HEK293 (cell line): ENCODE results near the gene QRICH1.

Experiments used
- CTCF ChIA-PET: fragments of 350-600 bp; formaldehyde crosslinking; extraction: SDS; loops from one replicate; lab custom pipeline; 2021; ENCODE audit warnings: antibody characterized with exemption; lab: Yijun Ruan, JAX
- POLR2A ChIA-PET: fragments of 300-600 bp; formaldehyde crosslinking; extraction: SDS; loops from one replicate; lab custom pipeline; 2020; ENCODE audit warnings: antibody characterized with exemption, inconsistent platforms; lab: Yijun Ruan, JAX
- H3K27ac ChIP-seq: fragments of 200-500 bp; sonication (Bioruptor generic); 2 replicates; pipeline ENCODE4 v1.5.1; 2014; ENCODE audit warnings: low read depth, low read length, control low read depth, inconsistent platforms; ENCODE audit errors: extremely low read depth
- H3K36me3 ChIP-seq, 2 experiments: fragments of 200-500 bp in 1 of 2; sonication (Bioruptor generic) in 1 of 2; 1 replicate in 1 of 2; 2 replicates in 1 of 2; pipeline ENCODE4 v1.5.1; 2014 to 2017; ENCODE audit warnings: inconsistent platforms in 2 of 2, low read length in 2 of 2; ENCODE audit not compliant: control insufficient read depth in 2 of 2, insufficient read depth in 1 of 2
- H3K4me1 ChIP-seq: fragments of 200-500 bp; sonication (Bioruptor generic); 2 replicates; pipeline ENCODE4 v1.5.1; 2014; ENCODE audit warnings: mild to moderate bottlenecking, low read length, inconsistent platforms; ENCODE audit not compliant: control insufficient read depth, insufficient read depth
- H3K4me3 ChIP-seq: 2 replicates; pipeline ENCODE4 v1.5.1; 2011; ENCODE audit warnings: low read depth, mild to moderate bottlenecking, control low read depth, low read length, moderate library complexity
- H3K9me3 ChIP-seq: fragments of 200-500 bp; sonication (Bioruptor generic); 2 replicates; pipeline ENCODE4 v1.5.1; 2014; ENCODE audit warnings: low read depth, low read length, inconsistent platforms; ENCODE audit not compliant: control insufficient read depth, insufficient read depth
- KLF7 ChIP-seq: fragments of 450-650 bp; formaldehyde crosslinking; IDR thresholded peaks from 2 replicates; pipeline ENCODE4 v1.5.1; 2016; ENCODE audit warnings: missing biosample characterization, missing genetic modification characterization, borderline replicate concordance
- OSR2 ChIP-seq: fragments of 450-650 bp; formaldehyde crosslinking; IDR thresholded peaks from 2 replicates; pipeline ENCODE4 v1.5.1; 2016; ENCODE audit warnings: missing biosample characterization, missing genetic modification characterization
- REST ChIP-seq: fragments of 450-650 bp; formaldehyde crosslinking; IDR thresholded peaks from 2 replicates; pipeline ENCODE4 v1.5.1; 2016; ENCODE audit warnings: missing biosample characterization, missing genetic modification characterization
- SETDB1 ChIP-seq: IDR thresholded peaks from one replicate; pipeline ENCODE4 v1.6.1; 2017; ENCODE audit warnings: mild to moderate bottlenecking, low read length, moderate library complexity, mixed read lengths; ENCODE audit not compliant: insufficient read length
- ZEB2 ChIP-seq: fragments of 450-650 bp; formaldehyde crosslinking; IDR thresholded peaks from 2 replicates; pipeline ENCODE4 v1.5.1; 2016; ENCODE audit warnings: missing biosample characterization, missing genetic modification characterization
- ZFP69B ChIP-seq: fragments of 450-650 bp; formaldehyde crosslinking; IDR thresholded peaks from 2 replicates; pipeline ENCODE4 v1.5.1; 2016; ENCODE audit warnings: missing biosample characterization, missing genetic modification characterization
- ZNF112 ChIP-seq: fragments of 450-650 bp; formaldehyde crosslinking; IDR thresholded peaks from 2 replicates; pipeline ENCODE4 v1.5.0; 2017; ENCODE audit warnings: missing biosample characterization, missing genetic modification characterization
- ZNF280C ChIP-seq: fragments of 450-650 bp; formaldehyde crosslinking; IDR thresholded peaks from 2 replicates; pipeline ENCODE4 v1.5.1; 2016; ENCODE audit warnings: missing biosample characterization, missing genetic modification characterization
- ZNF311 ChIP-seq: fragments of 450-650 bp; formaldehyde crosslinking; IDR thresholded peaks from 2 replicates; pipeline ENCODE4 v1.5.1; 2017; ENCODE audit warnings: missing biosample characterization, missing genetic modification characterization, borderline replicate concordance
- ZNF510 ChIP-seq: fragments of 450-650 bp; formaldehyde crosslinking; IDR thresholded peaks from 2 replicates; pipeline ENCODE4 v1.5.1; 2018; ENCODE audit warnings: mild to moderate bottlenecking, missing genetic modification characterization, missing biosample characterization; ENCODE audit not compliant: insufficient replicate concordance
- ZNF692 ChIP-seq: fragments of 450-650 bp; formaldehyde crosslinking; IDR thresholded peaks from 2 replicates; pipeline ENCODE4 v1.5.1; 2016; ENCODE audit warnings: missing biosample characterization, missing genetic modification characterization
- ZNF747 ChIP-seq: fragments of 450-650 bp; formaldehyde crosslinking; IDR thresholded peaks from 2 replicates; pipeline ENCODE4 v1.5.1; 2016; ENCODE audit warnings: missing biosample characterization, missing genetic modification characterization
- ZSCAN5A ChIP-seq: fragments of 450-650 bp; formaldehyde crosslinking; IDR thresholded peaks from 2 replicates; pipeline ENCODE4 v1.5.1; 2016; ENCODE audit warnings: missing biosample characterization, missing genetic modification characterization

Gene QRICH1

GRCh38 chr3:48982016-48982415, 111.9 kb downstream of the QRICH1 start:
- Histone ChIP-seq H3K4me3 (no peak overlapping the region), H3K36me3 (peaks cover 16 to 90% of the 10 kb centered on the region in 2 experiments), H3K27ac (no peak overlapping the region), H3K4me1 (no peaks in the 10 kb centered on the region), H3K9me3 (no peaks in the 10 kb centered on the region)
- POLR2A ChIA-PET, result interaction anchor here (0.6 kb wide), 1 partner anchor 508 kb away, joined by 3 read pairs; no protein-coding TSS in a partner anchor
- TF ChIP-seq ZNF747 (tag by site-specific recombination) (no peak), OSR2 (tag by site-specific recombination) (no peak), ZNF280C (tag by site-specific recombination) (no peak), SETDB1 (no peak), ZFP69B (tag by site-specific recombination) (no peak)
- CTCF ChIA-PET, result interaction anchor here (0.6 kb wide), 1 partner anchor 37 kb away, joined by 3 read pairs; no protein-coding TSS in a partner anchor

- Histone ChIP-seq H3K36me3 (peaks cover 23 to 90% of the 10 kb centered on the region in 2 experiments), H3K9me3 (no peaks in the 10 kb centered on the region), H3K27ac (no peak overlapping the region), H3K4me1 (no peaks in the 10 kb centered on the region), H3K4me3 (no peak overlapping the region)
- TF ChIP-seq ZNF510 (no peak), ZNF692 (tag by site-specific recombination) (no peak), ZSCAN5A (no peak), REST (no peak), ZNF112 (no peak), ZNF311 (no peak), ZEB2 (no peak), KLF7 (no peak)
- ChIA-PET CTCF (no interaction called here), POLR2A (no interaction called here)
These were observed 113.6 kb downstream of the QRICH1 start for GRCh38 chr3:48980295-48980694.
